NCI-H2196 treated with DMSO at 0.1 percent for 48 hours (cell line): ENCODE results near the gene NAT14.
"Not testable (repeated sequence)": the region's sequence is repeated elsewhere in the genome, so short reads cannot be mapped to it uniquely, and the experiment has no call there.

ENCODE experiments used
- DNase-seq: peaks from one replicate; lab custom pipeline; 2025; ENCODE audit not compliant: unreplicated experiment; lab: John Stamatoyannopoulos, UW

NAT14 gene

DNA sequence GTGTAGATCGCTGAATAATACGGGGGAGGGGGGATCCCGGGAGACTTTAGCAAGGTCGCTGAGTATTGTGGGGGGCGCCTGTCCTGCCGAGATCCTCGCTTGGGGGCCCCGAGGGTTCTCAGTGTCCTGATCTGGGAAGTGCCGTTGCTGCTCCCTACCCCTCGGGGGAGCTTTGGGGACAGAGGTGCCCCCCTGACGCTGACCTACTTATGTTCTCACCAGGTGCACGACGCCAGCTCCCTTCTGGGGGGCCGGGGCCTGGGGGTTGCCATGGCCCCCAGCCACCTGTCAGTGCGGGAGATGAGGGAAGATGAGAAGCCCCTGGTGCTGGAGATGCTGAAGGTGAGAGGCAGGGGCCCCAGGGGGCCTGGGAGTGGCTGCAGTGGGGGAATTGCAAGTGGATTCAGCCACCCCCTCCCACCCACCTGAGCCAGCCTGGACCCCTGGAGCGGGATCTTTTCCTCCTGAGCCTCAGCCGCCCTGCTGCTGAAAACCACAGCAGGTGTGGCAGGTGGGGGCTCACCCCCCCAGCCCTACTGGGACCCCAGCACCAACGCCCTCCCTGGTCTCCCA lies 537 bp downstream of the NAT14 start:
- DNase-seq = no peak

- DNase-seq = no peak
Measured at GRCh38 chr19:55486043-55486970, 1.3 kb downstream of the NAT14 start.

GRCh38 chr19:55486971-55487923 lies 2.3 kb downstream of the NAT14 start:
- DNase-seq = no peak

DNA sequence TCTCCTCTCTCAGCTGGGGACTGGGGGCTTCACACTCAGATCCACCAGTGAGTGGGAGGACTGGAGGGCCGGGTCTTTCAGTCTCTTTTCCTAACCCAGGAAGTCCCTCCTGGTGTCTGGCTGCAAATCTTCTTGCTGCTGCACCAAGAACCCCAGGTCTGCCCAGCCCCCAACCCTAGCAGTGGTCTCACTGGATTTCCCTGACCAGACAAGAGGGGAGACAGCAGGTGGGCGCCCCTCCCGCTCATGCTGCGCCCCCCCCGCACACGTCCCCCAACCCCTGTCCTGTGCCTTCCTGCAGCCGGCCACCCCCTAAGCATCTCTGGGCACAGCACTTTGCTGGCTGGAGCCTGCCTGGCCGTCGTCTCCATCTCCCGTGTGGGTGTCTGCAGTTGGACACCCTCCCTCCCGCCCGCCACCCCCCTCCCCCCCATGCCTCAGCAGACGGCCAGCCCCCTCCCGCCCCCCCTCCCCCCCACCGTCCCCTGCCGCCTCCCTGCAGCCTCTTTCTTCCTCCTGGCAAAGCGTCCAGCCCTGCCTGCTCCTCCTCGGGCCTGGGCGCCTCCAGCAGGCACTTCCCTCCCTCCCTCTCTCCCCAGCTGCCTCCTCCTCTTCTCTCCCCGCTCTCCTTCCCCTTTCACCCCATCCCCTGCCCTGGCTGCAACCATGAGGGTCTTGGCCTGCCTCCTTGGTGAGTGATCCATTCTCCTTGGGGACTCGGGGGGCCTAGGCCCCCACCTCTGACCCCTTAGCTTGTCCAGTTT lies 3.1 kb downstream of the NAT14 start, which contains the start of gene SSC5D:
TSS of gene SSC5D (plus strand) at position 513 of the 764 bp plus-strand sequence. CDS start at position 667, 154 bp downstream.
- DNase-seq = no peak

DNA sequence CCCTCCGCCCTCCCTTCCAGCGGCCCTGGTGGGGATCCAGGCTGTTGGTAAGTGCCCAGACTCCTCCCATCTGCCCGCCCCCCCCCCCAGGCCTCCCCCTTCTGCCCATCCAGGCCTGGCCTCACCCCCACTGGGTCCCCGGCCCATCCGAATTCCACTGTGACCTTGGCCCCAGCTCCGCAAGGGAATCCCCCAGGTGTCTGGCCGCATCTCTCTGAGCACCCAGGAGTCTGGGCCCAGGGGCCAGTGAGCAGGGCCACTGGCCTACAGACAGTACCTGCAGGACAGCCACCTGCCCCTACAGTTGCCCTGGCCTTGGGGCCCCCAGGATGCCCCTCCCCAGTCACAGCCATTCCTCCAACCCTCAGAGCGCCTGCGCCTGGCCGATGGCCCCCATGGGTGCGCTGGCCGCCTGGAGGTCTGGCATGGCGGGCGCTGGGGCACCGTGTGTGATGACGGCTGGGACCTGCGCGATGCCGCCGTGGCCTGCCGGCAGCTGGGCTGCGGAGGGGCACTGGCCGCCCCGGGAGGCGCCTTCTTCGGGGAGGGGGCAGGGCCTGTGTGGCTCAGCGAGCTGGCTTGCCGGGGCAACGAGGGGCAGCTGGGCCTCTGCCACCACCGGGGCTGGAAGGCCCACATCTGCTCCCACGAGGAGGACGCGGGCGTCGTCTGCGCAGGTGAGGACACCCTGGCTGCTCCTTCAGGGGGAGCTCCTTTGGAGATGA lies 4.2 kb downstream of the NAT14 start:
- no peak for DNase-seq

- no peak for DNase-seq
Measured at GRCh38 chr19:55489711-55490477, 4.9 kb downstream of the NAT14 start.

DNA sequence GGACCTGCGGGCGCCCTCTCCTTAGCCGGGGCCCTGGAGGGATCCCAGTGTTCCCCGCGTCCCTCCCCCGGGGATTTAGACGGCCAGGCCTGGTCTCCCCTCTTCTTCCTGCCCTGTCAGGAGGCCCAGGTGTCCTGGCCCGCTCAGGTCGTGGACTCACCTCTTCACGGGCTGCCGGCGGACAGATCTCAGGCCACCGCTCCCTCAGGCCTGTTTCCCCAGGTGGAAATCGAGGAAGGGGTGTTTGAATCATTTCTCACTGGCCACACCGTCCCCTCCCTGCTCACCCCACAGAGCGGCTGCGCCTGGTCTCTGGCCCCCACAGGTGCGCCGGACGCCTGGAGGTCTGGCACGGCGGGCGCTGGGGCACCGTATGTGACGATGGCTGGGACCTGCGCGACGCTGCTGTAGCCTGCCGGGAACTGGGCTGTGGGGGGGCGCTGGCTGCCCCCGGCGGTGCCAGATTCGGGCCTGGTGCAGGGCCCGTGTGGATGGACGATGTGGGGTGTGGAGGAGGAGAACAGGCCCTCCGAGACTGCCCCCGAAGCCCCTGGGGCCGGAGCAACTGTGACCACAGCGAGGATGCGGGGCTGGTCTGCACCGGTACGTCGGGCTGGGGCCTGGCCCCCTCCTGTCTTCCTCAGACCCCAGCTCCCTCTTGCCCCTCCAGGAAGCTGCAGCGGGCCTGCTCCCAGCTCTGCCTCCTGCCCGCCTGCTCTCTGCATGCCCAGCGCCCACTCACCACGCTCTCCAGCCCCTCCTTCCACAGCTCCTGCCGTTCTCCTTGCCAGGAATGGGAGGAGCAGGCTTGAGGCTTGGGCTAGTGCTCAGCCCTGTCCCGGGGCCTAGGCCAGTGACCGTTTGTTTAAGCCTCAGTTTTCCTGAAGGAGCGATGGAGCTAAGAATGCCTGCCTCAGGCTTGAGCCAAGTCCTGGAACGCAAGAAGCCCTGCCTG lies 5.8 kb downstream of the NAT14 start:
- DNase-seq = no peak

- no peak for DNase-seq
Measured at GRCh38 chr19:55491546-55492360, 6.8 kb downstream of the NAT14 start.

- peak; percentile 78 for DNase-seq
Measured at GRCh38 chr19:55492362-55492944, 7.5 kb downstream of the NAT14 start.

- no peak for DNase-seq
Measured at GRCh38 chr19:55493052-55493644, 8.2 kb downstream of the NAT14 start.

- DNase-seq = no peak
Measured at GRCh38 chr19:55493645-55494171, 8.7 kb downstream of the NAT14 start.

DNA sequence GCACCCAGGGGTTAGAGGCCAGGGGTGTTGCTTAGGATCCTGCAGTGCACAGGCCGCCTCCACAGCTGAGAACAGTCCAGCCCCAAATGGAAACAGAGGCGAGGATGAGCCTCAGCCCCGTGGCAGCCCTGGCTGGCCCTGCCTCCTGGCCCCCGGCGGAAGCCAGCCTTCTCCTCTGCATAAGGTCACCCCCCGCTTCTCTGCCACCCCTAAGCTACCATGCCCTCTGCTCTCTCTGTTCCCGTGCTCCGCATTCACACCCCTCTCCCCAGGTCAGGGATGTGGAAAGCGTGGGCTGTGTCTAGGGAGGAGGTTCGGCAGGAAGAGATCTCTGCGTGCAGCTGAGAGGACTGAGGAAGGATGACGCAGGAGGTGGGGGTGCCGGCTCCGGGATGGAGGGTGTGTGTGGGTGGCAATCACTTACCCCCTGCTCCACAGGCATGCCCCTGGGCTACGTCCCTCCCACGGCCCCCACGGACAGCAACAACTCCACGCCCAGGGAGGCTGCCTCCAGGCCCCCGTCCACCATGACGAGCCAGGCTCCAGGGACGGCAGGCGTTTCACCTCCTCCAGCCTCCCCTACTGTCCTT lies 9.3 kb downstream of the NAT14 start:
- DNase-seq = no peak

DNA sequence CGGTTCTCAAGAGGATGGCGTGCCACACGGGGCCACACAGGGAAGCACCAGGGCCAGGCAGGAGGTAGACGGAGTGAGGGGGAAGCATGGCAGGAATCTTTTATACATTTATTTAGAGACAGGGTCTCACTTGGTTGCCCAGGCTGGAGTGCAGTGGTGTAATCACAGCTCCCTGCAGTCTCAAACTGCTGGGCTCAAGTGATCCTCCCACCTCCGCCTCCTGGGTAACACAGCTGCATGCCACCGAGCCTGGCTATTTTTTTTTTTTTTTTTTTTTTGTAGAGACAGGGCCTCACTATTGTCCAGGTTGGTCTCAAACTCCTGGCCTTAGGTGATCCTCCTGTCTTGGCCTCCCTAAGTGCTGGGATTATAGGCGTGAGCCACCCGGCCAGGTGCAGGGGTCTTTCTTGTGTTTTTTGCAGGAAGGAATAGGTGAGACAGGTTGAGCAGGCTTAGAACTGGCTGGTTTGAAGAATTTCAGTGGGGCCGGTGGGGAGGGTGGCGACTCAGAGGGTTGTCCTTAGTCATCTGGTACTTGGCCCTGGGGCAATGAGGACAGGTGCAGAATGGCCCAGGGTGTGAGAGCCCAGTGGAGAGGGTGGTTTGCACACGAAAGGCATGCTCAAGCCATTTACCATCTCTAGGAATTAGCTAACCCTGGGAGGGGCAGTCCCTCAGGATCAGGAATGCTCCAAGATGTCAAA lies 10.8 kb downstream of the NAT14 start:
- DNase-seq = no peak

DNA sequence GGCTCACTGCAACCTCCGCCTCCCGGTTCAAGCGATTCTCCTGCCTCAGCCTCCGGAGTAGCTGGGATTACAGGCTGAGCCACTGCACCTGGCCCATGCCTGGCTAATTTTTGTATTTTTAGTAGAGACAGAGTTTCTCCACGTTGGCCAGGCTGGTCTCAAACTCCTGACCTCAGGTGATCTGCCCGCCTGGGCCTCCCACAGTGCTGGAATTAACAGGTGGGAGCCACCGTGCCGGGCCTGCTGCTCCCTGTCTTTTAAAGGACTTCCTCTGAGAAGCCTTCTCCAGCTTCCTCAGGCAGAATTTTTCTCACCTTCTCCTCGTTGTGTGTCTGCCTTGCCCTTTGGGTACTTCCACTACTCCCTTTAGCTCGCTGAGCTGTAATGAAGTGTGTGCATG lies 11.8 kb downstream of the NAT14 start:
- DNase-seq = not testable (repeated sequence)

DNA sequence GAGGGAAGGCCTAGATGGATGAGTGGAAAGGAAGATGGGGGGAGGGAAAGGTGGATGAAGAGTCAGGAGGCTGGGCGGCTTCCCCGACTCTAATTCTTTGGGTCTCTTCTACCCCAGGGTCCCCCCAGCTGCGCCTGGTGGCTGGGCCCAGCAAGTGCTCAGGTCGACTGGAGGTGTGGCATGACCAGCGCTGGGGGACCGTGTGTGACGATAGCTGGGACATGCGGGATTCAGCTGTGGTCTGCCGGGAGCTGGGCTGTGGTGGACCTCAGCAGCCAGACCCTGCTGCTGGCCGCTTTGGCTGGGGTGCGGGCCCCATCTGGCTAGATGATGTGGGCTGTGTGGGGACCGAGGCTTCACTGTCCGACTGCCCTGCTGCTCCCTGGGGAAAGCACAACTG lies 12.8 kb downstream of the NAT14 start:
- no peak for DNase-seq
